Prostate gland (tissue), 2 donors: ENCODE measurements around the gene TOP1.

ENCODE experiments used
- CTCF ChIP-seq, 4 experiments: fragments of 200-600 bp in 2 of 4; fragments of 450-650 bp in 2 of 4; sonication (generic) in 2 of 4; IDR thresholded peaks; 1 replicate in 3 of 4; 2 replicates in 1 of 4; pipeline ENCODE4 v1.5.1; 2016 to 2019; ENCODE audit warnings: antibody characterized with exemption in 4 of 4, mild to moderate bottlenecking in 2 of 4, moderate library complexity in 2 of 4
- POLR2A ChIP-seq: fragments of 450-650 bp; IDR thresholded peaks from one replicate; pipeline ENCODE4 v1.6.1; 2016; ENCODE audit warnings: antibody characterized with exemption, mild to moderate bottlenecking
- POLR2AphosphoS5 ChIP-seq: sonication (generic); formaldehyde crosslinking; IDR thresholded peaks from one replicate; pipeline ENCODE4 v1.6.1; 2017; ENCODE audit warnings: antibody characterized with exemption

GRCh38 chr20:41046716-41047115 lies 18.1 kb downstream of the TOP1 start:
- TF ChIP-seq POLR2A (no peak), CTCF (IDR thresholded peaks at IDR 0.05) (no peak), POLR2AphosphoS5 (no peak)
